Adrenal gland (tissue), 12 donors: ENCODE results near the gene FLRT3. TPM values are rescaled to one million over a fixed set of nuclear protein-coding genes. Genes with fewer than 3 reads are reported as not detected.

ENCODE experiments used
- DNase-seq, 7 donors: peaks; one replicate each; pipeline ENCODE4 v3.0.0-alpha.2; 2019 to 2020
- H3K27ac ChIP-seq, 5 donors: fragments of 200-600 bp; sonication (generic) in 4 of 5; 1 replicate in 3 of 5; 2 replicates in 2 of 5; pipeline versions ENCODE4 v1.5.1 to v1.8.0; 2016 to 2020; ENCODE audit warnings: mild to moderate bottlenecking in 1 of 5
- H3K27me3 ChIP-seq: fragments of 200-600 bp; 2 replicates; pipeline ENCODE4 v1.8.0; 2021
- H3K36me3 ChIP-seq, 2 donors: fragments of 200-600 bp; replicated peaks in 1 of 2; 1 replicate in 1 of 2; 2 replicates in 1 of 2; pipeline versions ENCODE4 v1.5.1 to v1.8.0; 2018 to 2022
- H3K4me1 ChIP-seq, 2 donors: fragments of 200-600 bp; replicated peaks in 1 of 2; 1 replicate in 1 of 2; 2 replicates in 1 of 2; pipeline versions ENCODE4 v1.5.1 to v1.8.0; 2018 to 2021
- H3K4me3 ChIP-seq, 4 donors: fragments of 200-600 bp; sonication (generic) in 3 of 4; one replicate each; pipeline ENCODE4 v1.5.1; 2016 to 2018
- H3K9me3 ChIP-seq, 3 donors: fragments of 200-600 bp; sonication (generic) in 1 of 3; replicated peaks in 1 of 3; 1 replicate in 2 of 3; 2 replicates in 1 of 3; pipeline versions ENCODE4 v1.5.1 to v1.8.0; 2016 to 2021
- POLR2A ChIP-seq, 2 donors: fragments of 450-650 bp; IDR thresholded peaks; one replicate each; pipeline ENCODE4 v1.6.1; 2017; ENCODE audit warnings: antibody characterized with exemption in 2 of 2, mild to moderate bottlenecking in 2 of 2, moderate library complexity in 1 of 2
- WGBS, 4 donors: extraction: QIAGEN DNeasy Blood & Tissue Kit in 2 of 4; methylation state at CpG; one replicate each; pipeline versions ENCODE4 v1.1.5 to v1.1.7; 2013 to 2017; 5-methylcytosine and 5-hydroxymethylcytosine counted together
- intact Hi-C, 2 donors: fragments of 100-400 bp; cut with DNase I; formaldehyde crosslinking; loops; one replicate each; pipeline versions ENCODE4 v1.14.1 to v1.15.0; 2022 to 2023
- polyA plus RNA-seq, 3 donors: library from polyadenylated mRNA; stranded (reverse); fragments of 200-250 nt in 2 of 3; fragments of 350-450 nt in 1 of 3; fragmentation: Illumina TruSeq in 1 of 3; extraction: RNeasy Lipid Tissue Mini Kit (QIAGEN cat#74804) in 1 of 3; gene quantifications; one replicate each; pipeline ENCODE4 v1.2.3, GENCODE V29; 2013 to 2014
- total RNA-seq, 9 donors: library from RNA; depleted of rRNA in 4 of 9; stranded (reverse); fragments of >200 nt in 4 of 9; fragments of 120-200 nt in 1 of 9; fragmentation: NEBNext Ultra II Directional in 1 of 9; extraction: Animal tissue kit (Norgen Biotek cat#: 25700) in 1 of 9; gene quantifications; one replicate each; pipeline versions ENCODE4 v1.1.0 to v1.2.4, GENCODE V29; 2013 to 2023
- TF ChIP-seq, protein P1 (sequence below), 6 experiments: fragments of 450-650 bp in 4 of 6; fragments of 200-600 bp in 2 of 6; sonication (generic) in 1 of 6; IDR thresholded peaks; 1 replicate in 5 of 6; 2 replicates in 1 of 6; pipeline versions ENCODE4 v1.5.1 to v1.8.0; 2016 to 2021; ENCODE audit warnings: antibody characterized with exemption in 6 of 6, mild to moderate bottlenecking in 2 of 6, moderate library complexity in 1 of 6
- donor health status: healthy with polysubstance abuse.
- donor health status: Bipolar disorder and iron deficiency.
- donor health status: DM: yes; HTN: yes; CAD: no.
- donor health status: DM: no; HTN: no; CAD: no.
- donor health status: DM: no; HTN: no; CAD: no.
- donor health status: DM: yes; HTN: yes; CAD: no.

Gene FLRT3
- total and polyA plus RNA-seq, 12 donors: 0.18 to 9.2 (median 1.6) TPM

DNA sequence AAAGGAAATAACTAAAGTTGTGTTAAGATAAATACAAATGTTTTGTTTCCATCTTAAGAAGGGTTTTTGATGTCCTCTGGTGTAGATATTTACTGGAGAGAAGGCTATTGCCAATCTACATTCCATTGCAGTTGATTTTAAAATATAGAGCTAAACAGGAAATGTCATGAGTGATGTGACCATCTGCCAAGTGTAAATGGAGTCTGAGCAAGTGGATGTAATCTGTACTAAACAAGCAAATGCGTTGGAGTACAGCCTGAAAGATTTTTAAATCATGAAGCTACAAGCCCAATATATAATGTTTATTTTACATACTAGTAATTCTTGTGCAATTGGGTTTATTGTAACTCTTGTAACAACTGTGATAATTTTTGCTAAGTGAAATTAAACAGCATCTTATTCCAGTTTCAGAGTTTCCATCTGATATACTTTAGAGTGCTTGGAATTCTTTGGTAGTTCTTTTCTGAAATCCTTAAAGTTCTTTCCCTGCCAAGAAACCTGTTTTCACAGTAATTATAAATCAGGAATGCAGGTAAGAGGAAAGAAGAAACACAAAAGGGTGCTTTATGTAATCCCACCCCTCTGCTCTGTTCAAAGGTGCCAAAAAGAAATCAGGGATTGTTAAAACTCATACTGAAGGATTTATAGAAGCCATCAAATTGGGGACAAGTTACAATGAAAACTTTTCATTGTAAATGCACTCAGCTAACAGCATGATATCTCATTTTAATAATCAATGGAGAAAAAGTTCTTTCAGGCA is 47.2 kb upstream of the FLRT3 start:
- Histone ChIP-seq H3K36me3 (no peaks in the 10 kb centered on the region), H3K9me3 (no peaks in the 10 kb centered on the region), H3K27ac (no peak overlapping the region), H3K4me1 (no peaks in the 10 kb centered on the region), H3K4me3 (no peak overlapping the region), H3K27me3 (no peaks in the 10 kb centered on the region)
- intact Hi-C loops: no loop called here
- TF ChIP-seq, protein P1, sequence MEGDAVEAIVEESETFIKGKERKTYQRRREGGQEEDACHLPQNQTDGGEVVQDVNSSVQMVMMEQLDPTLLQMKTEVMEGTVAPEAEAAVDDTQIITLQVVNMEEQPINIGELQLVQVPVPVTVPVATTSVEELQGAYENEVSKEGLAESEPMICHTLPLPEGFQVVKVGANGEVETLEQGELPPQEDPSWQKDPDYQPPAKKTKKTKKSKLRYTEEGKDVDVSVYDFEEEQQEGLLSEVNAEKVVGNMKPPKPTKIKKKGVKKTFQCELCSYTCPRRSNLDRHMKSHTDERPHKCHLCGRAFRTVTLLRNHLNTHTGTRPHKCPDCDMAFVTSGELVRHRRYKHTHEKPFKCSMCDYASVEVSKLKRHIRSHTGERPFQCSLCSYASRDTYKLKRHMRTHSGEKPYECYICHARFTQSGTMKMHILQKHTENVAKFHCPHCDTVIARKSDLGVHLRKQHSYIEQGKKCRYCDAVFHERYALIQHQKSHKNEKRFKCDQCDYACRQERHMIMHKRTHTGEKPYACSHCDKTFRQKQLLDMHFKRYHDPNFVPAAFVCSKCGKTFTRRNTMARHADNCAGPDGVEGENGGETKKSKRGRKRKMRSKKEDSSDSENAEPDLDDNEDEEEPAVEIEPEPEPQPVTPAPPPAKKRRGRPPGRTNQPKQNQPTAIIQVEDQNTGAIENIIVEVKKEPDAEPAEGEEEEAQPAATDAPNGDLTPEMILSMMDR (IDR thresholded peaks at IDR 0.05): no peak
- no peak for TF ChIP-seq POLR2A (IDR thresholded peaks at IDR 0.05)
- DNase-seq: no peak
- WGBS, 4 donors: 17 to 55% (median 39%) methylated on average over 1 of the region's 1 CpG

DNA sequence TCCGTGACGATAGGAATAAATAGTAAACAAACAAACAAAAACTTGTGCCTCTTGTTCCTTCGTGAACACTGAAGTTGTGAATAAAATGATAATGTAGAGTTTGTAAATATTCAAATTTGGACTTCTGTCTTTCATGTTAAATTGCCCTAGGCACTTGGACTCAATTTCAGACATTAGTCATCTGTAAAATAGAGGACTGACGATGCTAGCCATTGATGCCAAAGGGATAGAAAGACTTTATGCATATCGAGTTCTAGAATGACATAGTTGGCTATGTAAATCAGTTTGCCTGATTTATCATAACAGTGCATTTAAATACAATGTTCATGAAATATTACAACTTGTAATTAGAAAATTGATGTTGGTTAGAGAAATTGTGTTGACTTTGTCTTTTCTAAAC is 45.9 kb upstream of the FLRT3 start:
- 83 to 88% (median 85%) methylated on average over 5 of the region's 5 CpGs for WGBS, 4 donors
- no peaks in the 10 kb centered on the region for H3K4me1 ChIP-seq
- no peaks in the 10 kb centered on the region for H3K36me3 ChIP-seq
- no peak overlapping the region for H3K27ac ChIP-seq
- no peak overlapping the region for H3K4me3 ChIP-seq
- no peaks in the 10 kb centered on the region for H3K27me3 ChIP-seq
- no peaks in the 10 kb centered on the region for H3K9me3 ChIP-seq
- intact Hi-C loops: no loop called here
- TF ChIP-seq POLR2A (IDR thresholded peaks at IDR 0.05): no peak
- TF ChIP-seq, protein P1 (IDR thresholded peaks at IDR 0.05): no peak
- DNase-seq: no peak

DNA sequence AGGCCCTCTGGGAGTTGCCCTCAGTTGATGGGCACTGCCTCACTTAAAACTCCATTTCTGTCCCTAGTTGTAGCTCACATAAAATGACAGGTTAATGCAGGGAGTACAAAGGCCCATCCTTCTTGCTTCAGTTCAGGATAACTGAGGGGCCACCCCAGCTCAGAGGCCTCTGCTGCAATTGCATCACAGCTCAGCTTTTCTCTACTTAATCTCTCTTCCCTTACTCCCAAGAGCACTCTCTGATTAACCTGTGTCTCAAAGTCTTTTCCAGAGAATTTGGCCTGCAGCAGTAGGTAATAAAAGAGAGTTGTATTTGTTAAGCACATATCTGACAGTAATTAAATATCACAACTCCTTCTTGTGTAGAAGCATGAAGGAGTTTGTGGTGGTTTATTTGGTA is 40.9 kb upstream of the FLRT3 start:
- H3K36me3 ChIP-seq: no peaks in the 10 kb centered on the region
- no peak overlapping the region for H3K4me3 ChIP-seq
- no peaks in the 10 kb centered on the region for H3K9me3 ChIP-seq
- TF ChIP-seq, protein P1 (IDR thresholded peaks at IDR 0.05): no peak
- no peak for TF ChIP-seq POLR2A (IDR thresholded peaks at IDR 0.05)
- H3K27me3 ChIP-seq: no peaks in the 10 kb centered on the region
- no peak overlapping the region for H3K27ac ChIP-seq
- no peaks in the 10 kb centered on the region for H3K4me1 ChIP-seq
- intact Hi-C loops: no loop called here
- DNase-seq: no peak

DNA sequence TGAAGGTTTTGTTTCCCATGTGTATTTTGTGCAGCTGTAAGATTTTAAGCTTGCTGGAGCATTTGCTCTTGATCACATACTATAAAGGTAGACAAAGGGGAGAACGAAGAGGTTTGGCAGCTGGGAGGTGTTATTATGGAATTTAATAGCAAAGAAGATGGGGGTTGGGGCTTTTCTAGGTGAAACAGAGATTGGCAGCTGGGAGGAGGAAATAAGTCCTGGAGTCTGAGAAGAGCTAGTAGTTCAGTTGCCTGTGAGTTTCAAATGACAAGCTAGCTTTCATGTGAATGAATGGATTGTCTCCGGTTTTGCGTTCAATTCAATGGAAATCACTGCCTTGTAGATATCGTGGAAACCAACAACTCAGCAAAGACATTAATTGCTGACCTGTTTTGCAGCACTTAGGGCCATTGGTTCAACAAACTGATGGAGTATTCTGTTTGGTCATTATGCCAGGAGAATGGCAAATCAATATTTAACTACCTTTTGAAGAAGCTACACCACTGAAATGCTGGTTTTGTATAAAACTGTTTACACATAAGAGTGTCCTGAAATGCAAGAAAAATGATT is 38.1 kb upstream of the FLRT3 start:
- 72 to 84% (median 76%) methylated on average over 4 of the region's 4 CpGs for WGBS, 4 donors
- intact Hi-C loops: no loop called here
- DNase-seq: no peak

More for the DNA sequence above, 38.1 kb upstream of the FLRT3 start:
- no peaks in the 10 kb centered on the region for H3K27me3 ChIP-seq
- H3K9me3 ChIP-seq: no peaks in the 10 kb centered on the region
- TF ChIP-seq POLR2A (IDR thresholded peaks at IDR 0.05): no peak
- TF ChIP-seq, protein P1 (IDR thresholded peaks at IDR 0.05): no peak
- H3K36me3 ChIP-seq: no peaks in the 10 kb centered on the region
- H3K4me1 ChIP-seq: no peaks in the 10 kb centered on the region
- H3K27ac ChIP-seq: no peak overlapping the region
- H3K4me3 ChIP-seq: no peak overlapping the region
